Prostate gland (tissue), 2 donors: Measurements from ENCODE around the gene FRMD4A. TPM values are rescaled to one million over a fixed set of nuclear protein-coding genes. Genes with fewer than 3 reads are reported as not detected.

Source experiments
- DNase-seq: peaks from one replicate; pipeline ENCODE4 v3.0.0-alpha.2; 2019; ENCODE audit warnings: low spot score
- H3K27ac ChIP-seq, 2 donors: fragments of 200-600 bp; sonication (generic); 2 replicates each; pipeline ENCODE4 v1.5.1; 2017 to 2019
- H3K27me3 ChIP-seq: fragments of 200-600 bp; sonication (generic); replicated peaks from 2 replicates; pipeline ENCODE4 v1.5.1; 2019; ENCODE audit not compliant: insufficient read depth
- H3K36me3 ChIP-seq, 2 donors: fragments of 200-600 bp; sonication (generic); 1 replicate in 1 of 2; 2 replicates in 1 of 2; pipeline versions ENCODE4 v1.5.1 to v1.8.1; 2017 to 2019
- H3K4me1 ChIP-seq: fragments of 200-600 bp; sonication (generic); replicated peaks from 2 replicates; pipeline ENCODE4 v1.5.1; 2019
- H3K4me3 ChIP-seq, 2 donors: fragments of 200-600 bp; sonication (generic); 2 replicates each; pipeline ENCODE4 v1.5.1; 2017 to 2019
- H3K9me3 ChIP-seq: fragments of 200-600 bp; sonication (generic); 2 replicates; pipeline ENCODE4 v1.5.1; 2017
- CTCF ChIP-seq, 4 experiments: fragments of 200-600 bp in 2 of 4; fragments of 450-650 bp in 2 of 4; sonication (generic) in 2 of 4; IDR thresholded peaks; 1 replicate in 3 of 4; 2 replicates in 1 of 4; pipeline ENCODE4 v1.5.1; 2016 to 2019; ENCODE audit warnings: antibody characterized with exemption in 4 of 4, mild to moderate bottlenecking in 2 of 4, moderate library complexity in 2 of 4
- POLR2A ChIP-seq: fragments of 450-650 bp; IDR thresholded peaks from one replicate; pipeline ENCODE4 v1.6.1; 2016; ENCODE audit warnings: antibody characterized with exemption, mild to moderate bottlenecking
- POLR2AphosphoS5 ChIP-seq: sonication (generic); formaldehyde crosslinking; IDR thresholded peaks from one replicate; pipeline ENCODE4 v1.6.1; 2017; ENCODE audit warnings: antibody characterized with exemption
- WGBS: methylation state at CpG from one replicate; pipeline ENCODE4 v1.1.5; 2018; 5-methylcytosine and 5-hydroxymethylcytosine counted together
- intact Hi-C: fragments of 100-400 bp; cut with DNase I; formaldehyde crosslinking; loops from one replicate; pipeline ENCODE4 v1.14.2; 2022
- total RNA-seq, 2 donors: library from RNA; depleted of rRNA; stranded (reverse); fragments of >200 nt; gene quantifications; one replicate each; pipeline ENCODE4 v1.1.0, GENCODE V29; 2016

FRMD4A gene
- total RNA-seq, 2 donors from 2014 or later, result 38.0 to 53.2 TPM

GRCh38 chr10:13722747-13723653 is 607.7 kb downstream of the FRMD4A start:
- 95% methylated on average over 4 of the region's 4 CpGs for WGBS
- DNase-seq, result no peak
- intact Hi-C loops, result no loop called here

GRCh38 chr10:13721486-13721885 is 609.2 kb downstream of the FRMD4A start:
- WGBS, result 97% methylated on average over 7 of the region's 7 CpGs
- H3K27me3 ChIP-seq, result no peaks in the 10 kb centered on the region
- TF ChIP-seq POLR2AphosphoS5 (no peak), CTCF (IDR thresholded peaks at IDR 0.05) (no peak), POLR2A (no peak)
- peaks cover 12% of the 10 kb centered on the region for H3K4me1 ChIP-seq
- no peaks in the 10 kb centered on the region for H3K9me3 ChIP-seq
- H3K27ac ChIP-seq, result no peak overlapping the region
- H3K36me3 ChIP-seq, result no peaks in the 10 kb centered on the region
- H3K4me3 ChIP-seq, result no peak overlapping the region
- intact Hi-C loops, result no loop called here
- no peak for DNase-seq

More at GRCh38 chr10:13722747-13723653, 607.7 kb downstream of the FRMD4A start:
- Histone ChIP-seq H3K27me3 (no peaks in the 10 kb centered on the region), H3K36me3 (no peaks in the 10 kb centered on the region), H3K4me1 (peaks cover 12% of the 10 kb centered on the region), H3K27ac (no peak overlapping the region), H3K9me3 (no peaks in the 10 kb centered on the region), H3K4me3 (no peak overlapping the region)
- TF ChIP-seq POLR2AphosphoS5, result no peak
- TF ChIP-seq POLR2A, result no peak
- TF ChIP-seq CTCF (IDR thresholded peaks at IDR 0.05), result no peak

GRCh38 chr10:13720699-13721098 is 610.0 kb downstream of the FRMD4A start:
- H3K27me3 ChIP-seq, result no peaks in the 10 kb centered on the region
- intact Hi-C loops, result no loop called here
- no peaks in the 10 kb centered on the region for H3K9me3 ChIP-seq
- no peak overlapping the region for H3K27ac ChIP-seq
- no peak for TF ChIP-seq POLR2AphosphoS5
- no peak for TF ChIP-seq POLR2A
- TF ChIP-seq CTCF (IDR thresholded peaks at IDR 0.05), result no peak
- peaks cover 12% of the 10 kb centered on the region for H3K4me1 ChIP-seq
- no peak for DNase-seq
- H3K4me3 ChIP-seq, result no peak overlapping the region
- 84% methylated on average over 4 of the region's 4 CpGs for whole genome bisulfite sequencing
- no peaks in the 10 kb centered on the region for H3K36me3 ChIP-seq

GRCh38 chr10:13719425-13719824 is 611.3 kb downstream of the FRMD4A start:
- Histone ChIP-seq H3K4me3 (peak overlapping the region in 1 of 2 donors; percentile 30), H3K4me1 (peaks cover 12% of the 10 kb centered on the region), H3K27ac (peak overlapping the region; percentile 67 to 74), H3K9me3 (no peaks in the 10 kb centered on the region), H3K36me3 (no peaks in the 10 kb centered on the region), H3K27me3 (no peaks in the 10 kb centered on the region)
- WGBS, result 53% methylated on average over 5 of the region's 5 CpGs
- TF ChIP-seq POLR2A (no peak), POLR2AphosphoS5 (peak; percentile 42)
- intact Hi-C loops, result no loop called here
- peak; percentile 32 for DNase-seq

- intact Hi-C loops, result no loop called here
- H3K4me1 ChIP-seq, result peaks cover 12% of the 10 kb centered on the region
- peak overlapping the region in 1 of 2 donors; percentile 30 for H3K4me3 ChIP-seq
- 67% methylated on average over 4 of the region's 4 CpGs for WGBS
- H3K36me3 ChIP-seq, result no peaks in the 10 kb centered on the region
- no peaks in the 10 kb centered on the region for H3K9me3 ChIP-seq
- H3K27me3 ChIP-seq, result no peaks in the 10 kb centered on the region
- no peak for TF ChIP-seq POLR2AphosphoS5
- TF ChIP-seq POLR2A, result no peak
- no peak for TF ChIP-seq CTCF (IDR thresholded peaks at IDR 0.05)
- peak overlapping the region; percentile 67 to 74 for H3K27ac ChIP-seq
- DNase-seq, result no peak
Measured at GRCh38 chr10:13718820-13719219, 611.9 kb downstream of the FRMD4A start.
